H9 (cell line): Measurements from ENCODE around the gene CYP27A1. TPM values are rescaled to one million over a fixed set of nuclear protein-coding genes. Genes with fewer than 3 reads are reported as not detected.
A peak's percentile ranks its signal among the peaks of the same experiment; 100 is the strongest.

Experiments
- DNase-seq: peaks from one replicate; pipeline ENCODE4 v3.0.0-alpha.2; 2017
- H2AFZ ChIP-seq: one replicate; pipeline ENCODE4 v1.6.1; 2013; ENCODE audit warnings: mild to moderate bottlenecking, low read length, control low read depth, moderate library complexity
- H2AK5ac ChIP-seq: 2 replicates; pipeline ENCODE4 v1.6.1; 2013; ENCODE audit warnings: low read length, control low read depth, mixed read lengths; ENCODE audit not compliant: insufficient read length
- H2BK120ac ChIP-seq: one replicate; pipeline ENCODE4 v1.6.1; 2013; ENCODE audit warnings: low read depth, mild to moderate bottlenecking, low read length, control low read depth, inconsistent platforms; ENCODE audit not compliant: poor library complexity, severe bottlenecking
- H2BK12ac ChIP-seq: 2 replicates; pipeline ENCODE4 v1.6.1; 2013; ENCODE audit warnings: low read length, control low read depth, mixed read lengths, low read depth; ENCODE audit not compliant: insufficient read length
- H2BK15ac ChIP-seq: 2 replicates; pipeline ENCODE4 v1.6.1; 2013; ENCODE audit warnings: low read depth, low read length, control low read depth
- H2BK20ac ChIP-seq: one replicate; pipeline ENCODE4 v1.6.1; 2013; ENCODE audit warnings: low read depth, mild to moderate bottlenecking, low read length, control low read depth, inconsistent platforms; ENCODE audit not compliant: poor library complexity, severe bottlenecking
- H2BK5ac ChIP-seq: 2 replicates; pipeline ENCODE4 v1.6.1; 2013; ENCODE audit warnings: low read length, control low read depth, mixed read lengths; ENCODE audit not compliant: insufficient read length
- H3K14ac ChIP-seq: 2 replicates; pipeline ENCODE4 v1.6.1; 2013; ENCODE audit warnings: low read length, control low read depth; ENCODE audit not compliant: insufficient read depth
- H3K18ac ChIP-seq: 2 replicates; pipeline ENCODE4 v1.6.1; 2013; ENCODE audit warnings: low read depth, mild to moderate bottlenecking, mixed read lengths, low read length, control low read depth; ENCODE audit not compliant: insufficient read length
- H3K23ac ChIP-seq: 2 replicates; pipeline ENCODE4 v1.6.1; 2013; ENCODE audit warnings: low read length, control low read depth, mixed read lengths, low read depth; ENCODE audit not compliant: insufficient read length
- H3K23me2 ChIP-seq: 2 replicates; pipeline ENCODE4 v1.6.1; 2013; ENCODE audit warnings: low read depth, mild to moderate bottlenecking, mixed read lengths, low read length, control low read depth; ENCODE audit not compliant: insufficient read length, poor library complexity, severe bottlenecking
- H3K27ac ChIP-seq: 2 replicates; pipeline ENCODE4 v1.5.1; 2013; ENCODE audit warnings: low read length, control low read depth, mixed read lengths, low read depth; ENCODE audit not compliant: insufficient read length
- H3K27me3 ChIP-seq: 2 replicates; pipeline ENCODE4 v1.6.1; 2013; ENCODE audit warnings: low read length, control low read depth, inconsistent platforms; ENCODE audit not compliant: insufficient read depth
- H3K4ac ChIP-seq: 2 replicates; pipeline ENCODE4 v1.6.1; 2013; ENCODE audit warnings: low read depth, mild to moderate bottlenecking, control low read depth, inconsistent platforms, low read length, moderate library complexity
- H3K4me1 ChIP-seq: 2 replicates; pipeline ENCODE4 v1.6.1; 2013; ENCODE audit warnings: low read length, control low read depth, inconsistent platforms; ENCODE audit not compliant: insufficient read depth
- H3K4me2 ChIP-seq: 2 replicates; pipeline ENCODE4 v1.6.1; 2013; ENCODE audit warnings: low read length, control low read depth, mixed read lengths; ENCODE audit not compliant: insufficient read length, insufficient read depth
- H3K56ac ChIP-seq: 2 replicates; pipeline ENCODE4 v1.6.1; 2013; ENCODE audit warnings: low read depth, mild to moderate bottlenecking, mixed read lengths, low read length, control low read depth; ENCODE audit not compliant: insufficient read length
- H3K79me1 ChIP-seq: 2 replicates; pipeline ENCODE4 v1.6.1; 2013; ENCODE audit warnings: low read depth, mild to moderate bottlenecking, moderate library complexity, low read length, control low read depth, inconsistent platforms; ENCODE audit not compliant: insufficient read depth, poor library complexity, severe bottlenecking
- H3K79me2 ChIP-seq: 2 replicates; pipeline ENCODE4 v1.6.1; 2013; ENCODE audit warnings: low read length, control low read depth, inconsistent platforms; ENCODE audit not compliant: insufficient read depth
- H3K9ac ChIP-seq: 2 replicates; pipeline ENCODE4 v1.6.1; 2013; ENCODE audit warnings: low read length, control low read depth, mixed read lengths; ENCODE audit not compliant: insufficient read length; ENCODE audit errors: extremely low read depth
- H3K9me3 ChIP-seq: one replicate; pipeline ENCODE4 v1.6.1; 2013; ENCODE audit warnings: low read depth, low read length, inconsistent platforms; ENCODE audit not compliant: control insufficient read depth
- H3T11ph ChIP-seq: one replicate; pipeline ENCODE4 v1.6.1; 2013; ENCODE audit warnings: mild to moderate bottlenecking, low read length, control low read depth, inconsistent platforms
- H4K20me1 ChIP-seq: one replicate; pipeline ENCODE4 v1.6.1; 2013; ENCODE audit not compliant: control insufficient read depth, insufficient read length, insufficient read depth
- H4K5ac ChIP-seq: 2 replicates; pipeline ENCODE4 v1.6.1; 2013; ENCODE audit warnings: low read depth, mild to moderate bottlenecking, mixed read lengths, low read length, control low read depth; ENCODE audit not compliant: insufficient read length
- H4K8ac ChIP-seq: replicated peaks from 2 replicates; pipeline ENCODE4 v1.6.1; 2013; ENCODE audit warnings: low read length, control low read depth, mixed read lengths, low read depth; ENCODE audit not compliant: insufficient read length
- H4K91ac ChIP-seq: 2 replicates; pipeline ENCODE4 v1.6.1; 2013; ENCODE audit warnings: low read depth, mild to moderate bottlenecking, moderate library complexity, mixed read lengths, low read length, control low read depth; ENCODE audit not compliant: insufficient read length
- H3K27ac Mint-ChIP-seq, 3 experiments: 2 replicates in 2 of 3; 3 replicates in 1 of 3; pipeline ENCODE4 v1.8.0; 2020 to 2021; ENCODE audit warnings: mixed read lengths in 3 of 3, mild to moderate bottlenecking in 1 of 3, moderate library complexity in 1 of 3
- H3K27me3 Mint-ChIP-seq: 2 replicates; pipeline ENCODE4 v1.8.0; 2021; ENCODE audit warnings: low read depth, mild to moderate bottlenecking, moderate library complexity, mixed read lengths
- H3K36me3 Mint-ChIP-seq, 3 experiments: 2 replicates in 2 of 3; 3 replicates in 1 of 3; pipeline ENCODE4 v1.8.0; 2020 to 2021; ENCODE audit warnings: low read depth in 3 of 3, mixed read lengths in 3 of 3; ENCODE audit not compliant: insufficient read depth in 1 of 3
- H3K4me1 Mint-ChIP-seq, 2 experiments: 2 replicates each; pipeline ENCODE4 v1.8.0; 2020; ENCODE audit warnings: mixed read lengths in 2 of 2
- H3K4me3 Mint-ChIP-seq, 2 experiments: 2 replicates in 1 of 2; 3 replicates in 1 of 2; pipeline ENCODE4 v1.8.0; 2020 to 2021; ENCODE audit warnings: mild to moderate bottlenecking in 2 of 2, mixed read lengths in 2 of 2, moderate library complexity in 1 of 2
- H3K9me3 Mint-ChIP-seq, 2 experiments: 2 replicates in 1 of 2; 3 replicates in 1 of 2; pipeline ENCODE4 v1.8.0; 2020; ENCODE audit warnings: mild to moderate bottlenecking in 2 of 2, mixed read lengths in 2 of 2, moderate library complexity in 1 of 2
- WGBS: extraction: QIAGEN DNeasy Blood & Tissue Kit; methylation state at CpG from one replicate; pipeline ENCODE4 v1.1.7; 2013; ENCODE audit warnings: missing lambda C conversion rate, low lambda C conversion rate, mixed read lengths; ENCODE audit not compliant: insufficient read length; ENCODE audit errors: extremely low coverage; 5-methylcytosine and 5-hydroxymethylcytosine counted together
- total RNA-seq: library from RNA; stranded (reverse); gene quantifications from 2 replicates; pipeline ENCODE4 v1.2.1, GENCODE V29; 2021
- TF ChIP-seq, protein P1 (sequence below): fragments of 200-600 bp; sonication (generic); conservative IDR thresholded peaks from 3 replicates; pipeline ENCODE4 v1.8.0; 2021; ENCODE audit warnings: antibody characterized with exemption, mild to moderate bottlenecking

CYP27A1 gene
- total RNA-seq, 1 experiment from 2014 or later, result 3.1 TPM

DNA sequence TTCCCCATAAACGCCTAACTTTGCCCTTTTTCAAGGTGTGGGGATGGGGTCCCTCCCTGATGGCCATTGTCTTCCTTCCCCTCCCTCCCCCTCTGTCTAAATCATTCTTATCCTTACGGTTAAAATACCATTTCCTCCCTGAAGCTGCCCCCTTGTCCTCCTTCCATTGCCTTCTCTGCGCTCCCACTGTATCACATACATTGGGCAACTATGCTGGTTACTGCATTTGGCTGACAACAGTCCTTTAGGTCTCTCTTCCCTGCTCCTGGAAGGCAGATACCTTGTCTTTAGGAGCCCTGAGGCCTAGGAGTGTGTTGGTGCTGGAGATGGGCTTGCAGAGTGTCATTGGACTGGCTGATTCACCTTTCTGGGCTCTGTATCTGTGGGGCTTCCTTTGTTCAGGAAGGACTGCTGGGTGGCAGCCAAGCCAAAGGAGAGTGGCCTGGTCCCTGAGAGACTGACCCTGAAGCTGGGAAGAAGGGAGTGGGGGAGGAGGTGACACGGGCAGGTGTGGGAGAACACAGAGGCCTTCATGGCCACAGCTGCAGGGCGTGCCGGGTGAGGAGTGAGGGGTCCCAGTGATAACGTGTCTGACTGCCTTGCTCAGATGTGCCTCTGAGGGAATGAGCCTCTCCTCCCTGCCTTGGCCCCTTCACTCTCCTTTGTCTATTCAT lies 79.8 kb downstream of the CYP27A1 start:
- Histone ChIP-seq H4K91ac (no peak overlapping the region), H3K27ac (no peak overlapping the region), H2BK15ac (no peak overlapping the region), H3K56ac (no peak overlapping the region), H2AK5ac (no peak overlapping the region), H3K79me1 (no peaks in the 10 kb centered on the region), H2BK12ac (no peak overlapping the region), H3K4me1 (peaks cover 2% of the 10 kb centered on the region; the same call in 1 of the 2 replicates), H3K23me2 (peaks cover 3% of the 10 kb centered on the region), H3K4ac (no peak overlapping the region), H2BK20ac (no peak overlapping the region), H3K23ac (no peak overlapping the region), H4K8ac (no peak overlapping the region), H3K18ac (no peak overlapping the region), H2AFZ (no peak overlapping the region), H3K27me3 (peaks cover 68% of the 10 kb centered on the region), H3K9ac (no peak overlapping the region), H3K14ac (no peak overlapping the region), H4K20me1 (no peaks in the 10 kb centered on the region), H3K4me2 (no peak overlapping the region), H2BK120ac (no peak overlapping the region), H3K79me2 (no peaks in the 10 kb centered on the region), H2BK5ac (no peak overlapping the region), H3T11ph (no peak overlapping the region), H4K5ac (no peak overlapping the region), H3K9me3 (no peaks in the 10 kb centered on the region)
- H3K27ac Mint-ChIP-seq, result no peak overlapping the region
- no peaks in the 10 kb centered on the region; a peak in 1 of 5 replicates for H3K9me3 Mint-ChIP-seq
- H3K27me3 Mint-ChIP-seq, result peaks cover 95% of the 10 kb centered on the region
- H3K4me3 Mint-ChIP-seq, result peak overlapping the region in 1 of 2 experiments; percentile 13; a peak in 2 of 5 replicates
- H3K36me3 Mint-ChIP-seq, result no peaks in the 10 kb centered on the region
- peaks cover 19 to 33% of the 10 kb centered on the region in 2 experiments for H3K4me1 Mint-ChIP-seq
- no peak for DNase-seq
- WGBS, result no CpG with 5 or more reads among the region's 7 CpGs
- TF ChIP-seq, protein P1, sequence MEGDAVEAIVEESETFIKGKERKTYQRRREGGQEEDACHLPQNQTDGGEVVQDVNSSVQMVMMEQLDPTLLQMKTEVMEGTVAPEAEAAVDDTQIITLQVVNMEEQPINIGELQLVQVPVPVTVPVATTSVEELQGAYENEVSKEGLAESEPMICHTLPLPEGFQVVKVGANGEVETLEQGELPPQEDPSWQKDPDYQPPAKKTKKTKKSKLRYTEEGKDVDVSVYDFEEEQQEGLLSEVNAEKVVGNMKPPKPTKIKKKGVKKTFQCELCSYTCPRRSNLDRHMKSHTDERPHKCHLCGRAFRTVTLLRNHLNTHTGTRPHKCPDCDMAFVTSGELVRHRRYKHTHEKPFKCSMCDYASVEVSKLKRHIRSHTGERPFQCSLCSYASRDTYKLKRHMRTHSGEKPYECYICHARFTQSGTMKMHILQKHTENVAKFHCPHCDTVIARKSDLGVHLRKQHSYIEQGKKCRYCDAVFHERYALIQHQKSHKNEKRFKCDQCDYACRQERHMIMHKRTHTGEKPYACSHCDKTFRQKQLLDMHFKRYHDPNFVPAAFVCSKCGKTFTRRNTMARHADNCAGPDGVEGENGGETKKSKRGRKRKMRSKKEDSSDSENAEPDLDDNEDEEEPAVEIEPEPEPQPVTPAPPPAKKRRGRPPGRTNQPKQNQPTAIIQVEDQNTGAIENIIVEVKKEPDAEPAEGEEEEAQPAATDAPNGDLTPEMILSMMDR, result no peak
